MM.1S (cell line): ENCODE results near the gene POP7.

Experiments used
- DNase-seq: peaks from one replicate; pipeline ENCODE4 v3.0.0-alpha.2; 2015
- H2AFZ ChIP-seq: fragments of 300-600 bp; sonication (generic); 2 replicates; pipeline ENCODE4 v1.6.0; 2016; ENCODE audit warnings: antibody characterized with exemption, low read length
- H3F3A ChIP-seq: fragments of 300-600 bp; sonication (generic); 2 replicates; pipeline ENCODE4 v1.6.1; 2016; ENCODE audit warnings: mild to moderate bottlenecking, antibody characterized with exemption, low read length, moderate library complexity, mixed read lengths; ENCODE audit not compliant: insufficient read depth
- H3K27ac ChIP-seq: fragments of 300-600 bp; sonication (generic); 2 replicates; pipeline ENCODE4 v1.5.1; 2016; ENCODE audit warnings: mild to moderate bottlenecking, low read length
- H3K27me3 ChIP-seq: fragments of 300-600 bp; sonication (generic); replicated peaks from 2 replicates; pipeline ENCODE4 v1.6.0; 2016; ENCODE audit warnings: low read length; ENCODE audit not compliant: insufficient read depth
- H3K36me3 ChIP-seq: fragments of 300-600 bp; sonication (generic); replicated peaks from 2 replicates; pipeline ENCODE4 v1.6.1; 2016; ENCODE audit warnings: mild to moderate bottlenecking, low read length, mixed read lengths; ENCODE audit not compliant: insufficient read depth
- H3K4me1 ChIP-seq: fragments of 300-600 bp; sonication (generic); 2 replicates; pipeline ENCODE4 v1.6.1; 2016; ENCODE audit warnings: low read length, mixed read lengths
- H3K4me2 ChIP-seq: fragments of 300-600 bp; sonication (generic); 2 replicates; pipeline ENCODE4 v1.6.0; 2016; ENCODE audit warnings: low read depth, low read length
- H3K4me3 ChIP-seq: fragments of 300-600 bp; sonication (generic); 2 replicates; pipeline ENCODE4 v1.5.1; 2016; ENCODE audit warnings: low read length, mixed read lengths
- H3K79me2 ChIP-seq: fragments of 300-600 bp; sonication (generic); 2 replicates; pipeline ENCODE4 v1.6.1; 2016; ENCODE audit warnings: mixed run types, low read length, mixed read lengths
- H3K9ac ChIP-seq: fragments of 300-600 bp; sonication (generic); 2 replicates; pipeline ENCODE4 v1.6.1; 2016; ENCODE audit warnings: low read length, mixed read lengths
- H3K9me2 ChIP-seq: fragments of 300-600 bp; sonication (generic); replicated peaks from 2 replicates; pipeline ENCODE4 v1.6.1; 2016; ENCODE audit warnings: mild to moderate bottlenecking, low read length, mixed read lengths; ENCODE audit not compliant: insufficient read depth
- H3K9me3 ChIP-seq: fragments of 300-600 bp; sonication (generic); replicated peaks from 2 replicates; pipeline ENCODE4 v1.6.1; 2016; ENCODE audit warnings: mild to moderate bottlenecking, low read length, mixed read lengths; ENCODE audit not compliant: insufficient read depth
- H4K20me1 ChIP-seq: fragments of 300-600 bp; sonication (generic); 2 replicates; pipeline ENCODE4 v1.6.1; 2016; ENCODE audit warnings: mild to moderate bottlenecking, low read length, moderate library complexity, mixed read lengths; ENCODE audit not compliant: insufficient read depth
- EZH2 ChIP-seq: fragments of 300-600 bp; sonication (generic); optimal IDR thresholded peaks from 2 replicates; pipeline ENCODE3; 2017; ENCODE audit warnings: low read depth, mild to moderate bottlenecking, antibody characterized with exemption, low read length, mixed read lengths
- EZH2phosphoT487 ChIP-seq: fragments of 300-600 bp; sonication (generic); IDR thresholded peaks from 2 replicates; pipeline ENCODE4 v1.6.1; 2018; ENCODE audit warnings: antibody characterized with exemption, low read length
- TF ChIP-seq, protein P1 (sequence below): fragments of 300-600 bp; sonication (generic); IDR thresholded peaks from 2 replicates; pipeline ENCODE4 v1.5.1; 2016; ENCODE audit warnings: antibody characterized with exemption, low read length, mixed read lengths

The POP7 gene

GRCh38 chr7:100720671-100721504 is 15.0 kb downstream of the POP7 start:
- H2AFZ ChIP-seq: no peak overlapping the region
- no peak overlapping the region for H3K9ac ChIP-seq
- no peaks in the 10 kb centered on the region for H3K4me1 ChIP-seq
- no peaks in the 10 kb centered on the region for H3K36me3 ChIP-seq
- no peak for DNase-seq
- H3K9me2 ChIP-seq: no peaks in the 10 kb centered on the region
- no peaks in the 10 kb centered on the region for H3F3A ChIP-seq
- H3K4me2 ChIP-seq: no peak overlapping the region
- no peak overlapping the region for H3K4me3 ChIP-seq
- H3K79me2 ChIP-seq: no peaks in the 10 kb centered on the region
- TF ChIP-seq EZH2phosphoT487 (no peak), EZH2 (no peak)
- TF ChIP-seq, protein P1, sequence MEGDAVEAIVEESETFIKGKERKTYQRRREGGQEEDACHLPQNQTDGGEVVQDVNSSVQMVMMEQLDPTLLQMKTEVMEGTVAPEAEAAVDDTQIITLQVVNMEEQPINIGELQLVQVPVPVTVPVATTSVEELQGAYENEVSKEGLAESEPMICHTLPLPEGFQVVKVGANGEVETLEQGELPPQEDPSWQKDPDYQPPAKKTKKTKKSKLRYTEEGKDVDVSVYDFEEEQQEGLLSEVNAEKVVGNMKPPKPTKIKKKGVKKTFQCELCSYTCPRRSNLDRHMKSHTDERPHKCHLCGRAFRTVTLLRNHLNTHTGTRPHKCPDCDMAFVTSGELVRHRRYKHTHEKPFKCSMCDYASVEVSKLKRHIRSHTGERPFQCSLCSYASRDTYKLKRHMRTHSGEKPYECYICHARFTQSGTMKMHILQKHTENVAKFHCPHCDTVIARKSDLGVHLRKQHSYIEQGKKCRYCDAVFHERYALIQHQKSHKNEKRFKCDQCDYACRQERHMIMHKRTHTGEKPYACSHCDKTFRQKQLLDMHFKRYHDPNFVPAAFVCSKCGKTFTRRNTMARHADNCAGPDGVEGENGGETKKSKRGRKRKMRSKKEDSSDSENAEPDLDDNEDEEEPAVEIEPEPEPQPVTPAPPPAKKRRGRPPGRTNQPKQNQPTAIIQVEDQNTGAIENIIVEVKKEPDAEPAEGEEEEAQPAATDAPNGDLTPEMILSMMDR: no peak
- H3K27ac ChIP-seq: no peak overlapping the region
- peaks cover 86% of the 10 kb centered on the region for H3K27me3 ChIP-seq
- H4K20me1 ChIP-seq: no peaks in the 10 kb centered on the region
- no peaks in the 10 kb centered on the region for H3K9me3 ChIP-seq

DNA sequence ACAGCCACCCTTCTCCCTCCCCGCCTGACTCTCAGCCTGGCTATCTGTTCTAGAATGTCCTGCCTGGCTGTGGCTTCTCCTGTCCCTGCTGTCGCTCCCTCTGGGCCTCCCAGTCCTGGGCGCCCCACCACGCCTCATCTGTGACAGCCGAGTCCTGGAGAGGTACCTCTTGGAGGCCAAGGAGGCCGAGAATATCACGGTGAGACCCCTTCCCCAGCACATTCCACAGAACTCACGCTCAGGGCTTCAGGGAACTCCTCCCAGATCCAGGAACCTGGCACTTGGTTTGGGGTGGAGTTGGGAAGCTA is 15.5 kb downstream of the POP7 start:
- Histone ChIP-seq H3K4me3 (no peak overlapping the region), H3K79me2 (no peaks in the 10 kb centered on the region), H3K9me2 (no peaks in the 10 kb centered on the region), H2AFZ (no peak overlapping the region), H3F3A (no peaks in the 10 kb centered on the region), H3K36me3 (no peaks in the 10 kb centered on the region), H3K27me3 (peaks cover 86% of the 10 kb centered on the region), H3K4me2 (no peak overlapping the region), H3K4me1 (no peaks in the 10 kb centered on the region), H3K9me3 (no peaks in the 10 kb centered on the region), H3K27ac (no peak overlapping the region), H3K9ac (no peak overlapping the region), H4K20me1 (no peaks in the 10 kb centered on the region)
- TF ChIP-seq EZH2 (no peak), EZH2phosphoT487 (no peak)
- TF ChIP-seq, protein P1: no peak
- DNase-seq: no peak

GRCh38 chr7:100722480-100723212 is 16.7 kb downstream of the POP7 start:
- Histone ChIP-seq H3F3A (no peaks in the 10 kb centered on the region), H3K9me2 (no peaks in the 10 kb centered on the region), H3K27me3 (peaks cover 91% of the 10 kb centered on the region), H3K36me3 (no peaks in the 10 kb centered on the region), H2AFZ (no peak overlapping the region), H3K27ac (no peak overlapping the region), H3K79me2 (no peaks in the 10 kb centered on the region), H3K4me1 (no peaks in the 10 kb centered on the region), H3K9ac (no peak overlapping the region), H4K20me1 (no peaks in the 10 kb centered on the region), H3K4me2 (no peak overlapping the region), H3K4me3 (no peak overlapping the region), H3K9me3 (no peaks in the 10 kb centered on the region)
- no peak for TF ChIP-seq EZH2
- no peak for TF ChIP-seq EZH2phosphoT487
- TF ChIP-seq, protein P1: no peak
- no peak for DNase-seq
